Stimulated activated CD4-positive, alpha-beta T cell treated with anti-CD3 and anti-CD28 coated beads, Interleukin-4, amount 100 ng/mL, for 1 hour (primary cell): ENCODE measurements around the gene DHX30.
A peak's percentile ranks its signal among the peaks of the same experiment; 100 is the strongest.
"Not testable (repeated sequence)": the region's sequence is repeated elsewhere in the genome, so short reads cannot be mapped to it uniquely, and the experiment has no call there.

Experiments
- DNase-seq: peaks from one replicate; pipeline ENCODE4 v3.0.0-alpha.2; 2020

DHX30 gene, protein sequence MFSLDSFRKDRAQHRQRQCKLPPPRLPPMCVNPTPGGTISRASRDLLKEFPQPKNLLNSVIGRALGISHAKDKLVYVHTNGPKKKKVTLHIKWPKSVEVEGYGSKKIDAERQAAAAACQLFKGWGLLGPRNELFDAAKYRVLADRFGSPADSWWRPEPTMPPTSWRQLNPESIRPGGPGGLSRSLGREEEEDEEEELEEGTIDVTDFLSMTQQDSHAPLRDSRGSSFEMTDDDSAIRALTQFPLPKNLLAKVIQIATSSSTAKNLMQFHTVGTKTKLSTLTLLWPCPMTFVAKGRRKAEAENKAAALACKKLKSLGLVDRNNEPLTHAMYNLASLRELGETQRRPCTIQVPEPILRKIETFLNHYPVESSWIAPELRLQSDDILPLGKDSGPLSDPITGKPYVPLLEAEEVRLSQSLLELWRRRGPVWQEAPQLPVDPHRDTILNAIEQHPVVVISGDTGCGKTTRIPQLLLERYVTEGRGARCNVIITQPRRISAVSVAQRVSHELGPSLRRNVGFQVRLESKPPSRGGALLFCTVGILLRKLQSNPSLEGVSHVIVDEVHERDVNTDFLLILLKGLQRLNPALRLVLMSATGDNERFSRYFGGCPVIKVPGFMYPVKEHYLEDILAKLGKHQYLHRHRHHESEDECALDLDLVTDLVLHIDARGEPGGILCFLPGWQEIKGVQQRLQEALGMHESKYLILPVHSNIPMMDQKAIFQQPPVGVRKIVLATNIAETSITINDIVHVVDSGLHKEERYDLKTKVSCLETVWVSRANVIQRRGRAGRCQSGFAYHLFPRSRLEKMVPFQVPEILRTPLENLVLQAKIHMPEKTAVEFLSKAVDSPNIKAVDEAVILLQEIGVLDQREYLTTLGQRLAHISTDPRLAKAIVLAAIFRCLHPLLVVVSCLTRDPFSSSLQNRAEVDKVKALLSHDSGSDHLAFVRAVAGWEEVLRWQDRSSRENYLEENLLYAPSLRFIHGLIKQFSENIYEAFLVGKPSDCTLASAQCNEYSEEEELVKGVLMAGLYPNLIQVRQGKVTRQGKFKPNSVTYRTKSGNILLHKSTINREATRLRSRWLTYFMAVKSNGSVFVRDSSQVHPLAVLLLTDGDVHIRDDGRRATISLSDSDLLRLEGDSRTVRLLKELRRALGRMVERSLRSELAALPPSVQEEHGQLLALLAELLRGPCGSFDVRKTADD

DNA sequence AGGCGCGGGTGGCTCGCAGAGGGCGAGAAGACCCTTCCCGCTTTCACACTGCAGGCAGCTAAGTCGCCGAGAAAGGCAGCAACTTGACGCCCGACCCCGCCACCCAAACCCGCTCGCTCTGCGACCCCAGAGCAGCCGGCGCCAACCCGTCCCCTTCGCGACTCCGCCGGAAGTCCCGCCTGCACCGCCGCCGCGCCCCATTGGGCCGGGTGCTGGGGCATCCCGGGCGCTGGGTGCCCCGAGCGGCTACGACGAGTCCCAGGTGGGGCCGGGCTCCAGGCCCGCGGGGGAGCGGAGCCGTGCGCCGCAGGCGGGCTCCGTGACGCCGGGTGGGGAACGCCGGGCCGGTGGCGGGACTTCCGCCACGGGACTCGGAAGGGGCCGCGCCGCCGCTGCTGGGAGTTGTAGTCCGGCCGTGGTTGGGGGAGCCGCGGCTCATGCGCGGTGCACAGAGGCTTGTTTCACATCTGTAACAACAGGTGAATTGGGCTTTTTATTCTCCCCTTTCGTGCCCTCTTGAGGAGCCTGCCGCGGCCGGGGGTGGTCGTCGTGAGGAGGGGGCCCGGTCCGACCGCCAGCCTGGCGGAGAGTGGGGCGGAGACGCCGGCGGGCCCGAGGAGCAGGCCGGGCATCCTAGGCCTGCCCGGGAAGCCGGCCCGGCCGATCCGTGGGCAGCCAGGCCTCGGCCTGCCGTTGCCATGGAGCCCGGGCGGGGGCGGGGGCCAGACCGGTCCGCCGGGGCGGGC is at the start of gene DHX30:
TSS of gene DHX30 (plus strand) at position 405 of the 746 bp plus-strand sequence. CDS start 7,546 bp downstream, outside the sequence.
- DNase-seq, result peak; percentile 87

DNA sequence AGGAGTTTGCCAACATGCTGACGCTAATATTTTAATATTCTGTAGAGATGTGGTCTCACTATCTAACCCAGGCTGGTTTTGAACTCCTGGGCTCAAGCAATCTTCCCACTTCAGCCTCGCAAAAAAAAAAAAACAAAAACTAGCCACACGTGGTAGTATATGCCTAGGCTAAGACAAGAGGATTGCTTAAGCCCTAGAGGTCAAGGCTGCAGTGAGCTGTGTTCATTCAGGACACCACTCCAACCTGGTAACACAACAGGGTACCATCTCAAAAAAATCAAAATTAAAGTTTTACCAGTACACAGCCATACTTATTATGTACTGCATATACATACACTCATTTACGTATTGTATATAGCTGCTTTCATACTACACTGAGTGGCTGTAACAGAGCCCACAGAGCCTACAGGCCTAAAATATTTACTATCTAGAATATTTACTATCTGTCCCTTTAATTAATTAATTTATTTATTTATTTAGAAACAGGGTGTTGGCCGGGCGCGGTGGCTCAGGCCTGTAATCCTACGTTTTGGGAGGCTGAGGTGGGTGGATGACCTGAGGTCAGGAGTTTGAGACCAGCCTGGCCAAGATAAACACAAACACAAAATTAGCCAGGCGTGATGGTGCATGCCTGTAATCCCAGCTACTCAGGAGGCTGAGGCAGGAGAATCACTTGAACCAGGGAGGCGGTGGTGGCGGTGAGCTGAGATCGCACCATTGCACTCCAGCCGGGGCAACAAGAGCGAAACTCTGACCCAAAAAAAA is 44.5 kb upstream of the DHX30 start:
- no peak for DNase-seq

DNA sequence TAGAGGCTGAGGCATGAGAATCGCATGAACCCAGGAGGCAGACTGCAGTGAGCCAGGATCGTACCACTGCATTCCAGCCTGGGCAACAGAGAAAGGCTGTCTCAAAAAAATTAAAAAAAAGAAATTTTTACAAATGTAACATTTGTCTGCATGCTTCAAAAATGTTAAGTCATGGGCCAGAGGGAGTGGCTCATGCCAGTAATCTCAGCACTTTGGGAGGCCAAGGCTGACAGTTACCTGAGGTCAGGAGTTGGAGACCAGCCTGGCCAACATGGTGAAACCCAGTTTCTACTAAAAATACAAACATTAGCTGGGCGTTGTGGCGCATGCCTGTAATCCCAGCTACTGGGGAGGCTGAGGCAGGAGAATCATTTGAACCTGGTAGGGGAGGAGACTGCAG is 42.7 kb upstream of the DHX30 start:
- not testable (repeated sequence) for DNase-seq

DNA sequence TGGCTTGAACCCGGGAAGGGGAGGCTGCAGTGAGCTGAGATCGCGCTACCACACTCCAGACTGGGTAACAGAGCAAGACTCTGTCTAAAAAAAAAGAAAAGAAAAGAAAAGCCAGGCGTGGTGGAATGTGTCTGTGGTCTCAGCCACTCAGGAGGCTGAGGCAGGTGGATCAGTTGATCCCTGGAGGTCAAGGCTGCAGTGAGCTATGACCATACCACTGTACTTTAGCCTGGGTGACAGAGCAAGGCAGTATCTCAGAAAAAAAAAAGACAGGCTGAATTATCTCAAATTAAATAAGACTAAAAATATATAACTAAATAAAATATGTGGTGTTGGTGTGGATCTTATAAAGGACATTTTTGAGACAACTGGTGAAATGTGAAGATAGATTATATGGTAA is 41.9 kb upstream of the DHX30 start:
- no peak for DNase-seq

DNA sequence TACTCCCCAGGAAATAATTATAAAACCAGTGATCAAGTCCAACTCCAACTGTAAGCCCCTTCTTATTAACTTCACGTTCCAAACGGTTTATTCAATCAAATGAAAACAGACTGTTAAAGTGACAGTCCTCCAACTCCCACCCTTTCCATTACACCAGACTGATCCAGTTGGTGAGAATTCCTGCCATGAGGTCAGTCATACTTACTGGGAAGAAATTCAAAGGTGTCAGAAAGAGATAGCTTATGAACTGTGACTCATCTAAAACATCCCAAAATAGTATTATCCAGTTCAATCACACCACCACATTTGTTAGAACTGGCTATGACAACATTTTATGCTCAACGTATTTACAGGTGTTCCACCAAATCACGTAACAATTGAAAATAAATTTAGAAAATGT is 40.7 kb upstream of the DHX30 start:
- no peak for DNase-seq

DNA sequence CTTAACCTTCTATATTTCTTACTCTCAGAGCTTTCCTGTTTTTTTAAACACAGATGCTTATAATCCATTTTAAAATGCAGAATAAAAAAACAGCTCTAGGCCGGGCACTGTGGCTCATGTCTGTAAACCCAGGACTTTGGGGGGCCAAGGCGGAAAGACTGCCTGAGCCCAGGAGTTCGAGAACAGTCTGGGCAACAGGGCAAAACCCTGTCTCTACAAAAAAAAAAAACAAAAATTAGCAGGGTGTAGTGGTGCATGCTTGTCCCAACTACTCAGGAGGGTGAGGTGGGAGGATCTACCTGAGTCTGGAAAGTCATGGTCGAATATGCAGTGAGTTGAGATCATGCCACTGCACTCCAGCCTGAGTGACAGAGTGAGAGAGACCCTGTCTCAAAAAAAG is 36.8 kb upstream of the DHX30 start:
- DNase-seq, result no peak

DNA sequence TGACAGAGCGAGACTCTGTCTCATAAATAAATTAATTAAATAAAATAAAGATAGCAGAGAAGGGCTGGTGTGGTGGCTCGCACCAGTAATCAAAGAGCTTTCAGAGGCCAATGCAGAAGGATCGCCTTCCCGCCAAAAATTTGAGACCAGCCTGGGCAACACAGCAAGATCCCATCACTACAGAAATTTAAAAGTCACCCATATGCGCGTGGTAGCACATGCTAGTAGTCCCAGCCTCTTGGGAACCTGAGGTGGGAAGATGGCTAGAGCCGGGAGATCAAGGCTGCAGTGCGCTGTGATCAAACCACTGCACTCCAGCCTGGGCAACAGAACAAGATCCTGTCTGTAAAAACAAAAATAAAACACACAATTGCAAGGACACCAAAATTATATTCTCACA is 30.9 kb upstream of the DHX30 start:
- DNase-seq, result no peak

DNA sequence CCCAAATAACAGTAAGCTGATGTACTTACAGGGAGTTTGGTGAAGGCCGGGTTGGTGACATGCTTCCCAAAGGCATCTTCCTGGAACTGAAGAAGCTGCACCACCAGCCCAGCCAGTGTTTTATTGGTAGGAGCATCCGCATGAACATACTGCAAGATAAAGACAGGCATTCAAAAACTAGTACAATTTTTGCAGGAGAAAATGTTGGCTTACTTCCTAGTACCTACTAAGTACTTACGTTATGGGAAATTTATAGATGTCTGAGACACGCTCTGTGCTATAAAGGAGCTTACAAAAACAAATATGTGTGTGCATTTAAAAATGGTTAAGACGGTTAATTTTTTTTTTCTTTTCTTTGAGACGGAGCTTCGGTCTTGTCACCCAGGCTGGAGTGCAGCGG is 30.1 kb upstream of the DHX30 start:
- no peak for DNase-seq

DNA sequence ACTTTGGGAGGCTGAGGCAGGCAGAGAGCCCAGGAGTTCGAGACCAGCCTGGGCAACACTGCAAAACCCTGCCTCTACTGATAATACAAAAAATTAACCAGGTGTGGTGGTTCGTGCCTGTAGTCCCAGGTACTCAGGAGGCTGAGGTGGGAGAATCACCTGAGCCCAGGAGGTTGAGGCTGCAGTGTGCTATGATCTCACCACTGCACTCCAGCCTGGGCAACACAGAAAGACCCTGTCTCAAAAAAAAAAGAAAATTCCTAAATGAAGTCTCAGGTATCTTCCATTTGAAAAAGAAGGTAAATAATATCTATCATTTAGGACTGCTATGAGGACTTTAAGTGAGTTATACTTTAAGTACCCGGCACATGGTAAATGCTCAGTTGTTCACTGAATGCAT is 24.2 kb upstream of the DHX30 start:
- DNase-seq, result no peak

DNA sequence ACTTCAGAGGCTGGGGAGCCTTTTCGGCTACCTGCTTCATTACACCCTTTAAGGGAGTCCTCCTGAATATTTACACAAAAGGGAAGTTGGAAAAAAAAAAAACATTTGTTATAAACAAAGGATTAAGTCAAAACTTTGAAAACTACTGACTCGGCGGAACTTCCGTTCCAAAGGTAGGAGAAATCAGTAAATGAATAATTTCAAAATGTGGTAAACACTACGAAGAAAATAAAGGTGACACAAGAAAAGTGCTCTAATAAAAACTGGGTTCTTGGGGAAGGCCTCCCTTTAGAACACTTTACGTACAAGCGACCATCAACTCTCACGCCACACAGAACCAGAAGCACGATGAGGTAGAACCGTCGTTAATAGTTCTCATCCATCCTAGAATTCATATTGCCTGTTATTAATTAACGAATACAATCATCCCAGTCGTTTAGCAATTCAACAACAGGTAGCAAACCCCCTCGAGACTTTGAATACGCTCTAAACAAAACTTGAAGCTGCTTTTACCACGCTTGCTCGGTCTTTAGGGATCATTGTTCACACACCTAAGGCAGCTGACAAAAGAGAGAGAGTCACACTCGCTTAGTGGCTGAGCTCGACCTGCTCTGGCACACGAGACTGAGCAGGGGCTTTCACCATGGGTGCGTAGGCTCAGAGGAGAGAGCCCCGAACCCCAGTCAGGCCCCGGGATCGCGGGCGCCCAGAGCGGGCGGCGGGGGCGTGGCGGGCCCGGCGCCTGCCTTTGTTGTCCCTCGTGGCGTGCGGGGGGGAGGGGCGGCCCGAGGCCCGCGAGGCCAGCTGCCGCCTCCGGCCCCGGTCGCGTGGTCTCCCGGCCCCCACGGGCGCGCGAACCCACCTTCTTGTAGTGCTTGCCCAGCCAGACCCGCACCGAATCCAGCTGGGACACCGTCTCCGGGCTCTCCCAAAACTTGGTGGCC is 21.9 kb upstream of the DHX30 start:
- DNase-seq, result peak; percentile 72

DNA sequence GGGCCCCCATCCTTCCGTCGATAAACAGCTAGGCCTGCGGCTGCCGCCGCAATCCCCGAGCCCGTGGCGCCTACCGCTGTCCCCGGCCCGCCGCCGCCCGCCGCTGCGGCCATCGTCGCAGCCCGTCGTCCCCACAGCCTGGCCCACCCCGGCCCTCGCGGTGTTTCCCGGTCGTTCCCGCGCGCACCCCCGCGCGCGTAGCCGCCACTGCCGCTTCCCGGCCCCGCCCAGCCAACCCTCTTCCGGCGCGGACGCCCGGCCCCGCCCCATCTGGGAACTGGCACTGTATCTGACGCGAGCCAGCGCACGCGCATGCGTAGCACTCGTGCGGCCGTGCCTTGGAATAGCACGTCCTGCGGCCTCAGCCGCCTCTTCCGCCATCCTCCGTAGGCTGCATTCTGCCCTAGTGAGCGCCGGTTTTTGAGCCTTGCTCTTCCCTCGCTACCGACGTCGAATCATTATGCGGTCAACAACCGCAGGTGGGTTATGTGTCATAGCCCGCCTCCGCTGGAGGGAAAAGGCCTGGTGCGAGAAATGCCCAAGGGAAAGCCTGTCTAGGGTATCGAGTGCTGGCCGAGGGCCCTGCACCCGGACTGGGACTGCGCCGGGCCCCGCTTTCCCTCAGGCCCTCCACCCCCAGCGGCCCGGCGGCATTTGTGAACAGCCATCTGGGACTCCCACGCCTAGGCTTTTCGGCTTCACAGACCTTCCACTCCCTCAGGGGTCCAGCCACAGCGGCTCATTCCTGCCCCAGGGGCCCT is 21.1 kb upstream of the DHX30 start, which contains the start of gene SMARCC1:
TSS of gene SMARCC1 (minus strand) at position 209 of the 761 bp plus-strand sequence. CDS start at position 113, 96 bp downstream.
- peak; percentile 97 for DNase-seq

DNA sequence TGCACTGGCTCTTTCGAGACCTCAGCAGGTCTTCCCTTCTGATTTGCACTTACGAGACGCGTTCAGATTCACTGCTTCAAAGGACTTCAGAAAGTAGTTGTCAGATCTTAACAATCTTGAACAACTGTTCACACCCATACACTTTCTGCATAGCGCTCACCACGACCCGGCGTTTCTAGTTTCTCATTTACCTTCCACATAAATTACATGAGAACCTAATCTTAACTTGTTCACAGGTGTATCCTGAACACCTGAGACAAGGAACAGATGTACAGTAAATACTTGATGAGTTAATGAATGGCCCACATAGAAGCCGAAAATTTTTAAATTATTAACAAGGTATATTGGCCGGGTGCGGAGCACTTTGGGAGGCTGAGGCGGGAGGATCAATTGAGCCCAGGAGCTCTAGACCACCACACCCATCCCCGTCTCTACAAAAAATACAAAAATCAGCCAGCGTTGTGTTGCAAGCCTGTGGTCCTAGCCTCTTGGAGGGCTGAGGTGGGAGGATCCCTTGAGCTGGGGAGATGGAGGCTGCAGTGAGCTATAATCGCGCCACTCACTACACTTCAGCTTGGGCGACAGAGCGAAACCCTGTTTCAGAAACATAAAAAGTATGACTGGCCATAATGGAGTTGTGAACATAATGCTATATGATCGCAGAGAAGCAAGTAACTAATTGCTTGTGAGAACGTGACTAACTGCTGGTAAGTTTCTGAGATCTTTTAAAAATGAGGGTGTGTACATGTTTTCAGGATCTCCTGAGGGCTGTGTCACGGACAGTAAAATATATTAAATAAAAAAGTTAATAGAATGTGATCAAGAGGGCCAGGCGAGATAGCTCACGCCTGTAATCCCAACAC is 20.3 kb upstream of the DHX30 start:
- DNase-seq, result no peak

DNA sequence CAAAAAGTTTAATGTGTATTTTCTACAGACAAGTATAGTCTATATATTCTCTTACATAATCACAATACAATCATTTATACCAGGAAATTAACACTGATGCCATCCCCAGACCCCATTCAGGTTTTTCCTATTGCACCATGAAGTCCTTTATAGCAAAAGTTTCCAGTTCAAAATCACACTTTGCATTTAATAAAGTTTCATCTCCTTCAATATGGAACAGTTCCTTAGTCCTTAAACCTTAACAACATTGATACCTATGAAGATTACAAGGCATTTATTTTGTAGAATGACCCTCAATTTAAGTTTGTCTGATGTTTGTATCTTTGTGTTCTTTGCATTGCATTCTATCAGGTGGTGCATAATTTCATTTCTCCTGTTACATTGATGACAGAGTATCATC is 19.3 kb upstream of the DHX30 start:
- DNase-seq, result no peak

DNA sequence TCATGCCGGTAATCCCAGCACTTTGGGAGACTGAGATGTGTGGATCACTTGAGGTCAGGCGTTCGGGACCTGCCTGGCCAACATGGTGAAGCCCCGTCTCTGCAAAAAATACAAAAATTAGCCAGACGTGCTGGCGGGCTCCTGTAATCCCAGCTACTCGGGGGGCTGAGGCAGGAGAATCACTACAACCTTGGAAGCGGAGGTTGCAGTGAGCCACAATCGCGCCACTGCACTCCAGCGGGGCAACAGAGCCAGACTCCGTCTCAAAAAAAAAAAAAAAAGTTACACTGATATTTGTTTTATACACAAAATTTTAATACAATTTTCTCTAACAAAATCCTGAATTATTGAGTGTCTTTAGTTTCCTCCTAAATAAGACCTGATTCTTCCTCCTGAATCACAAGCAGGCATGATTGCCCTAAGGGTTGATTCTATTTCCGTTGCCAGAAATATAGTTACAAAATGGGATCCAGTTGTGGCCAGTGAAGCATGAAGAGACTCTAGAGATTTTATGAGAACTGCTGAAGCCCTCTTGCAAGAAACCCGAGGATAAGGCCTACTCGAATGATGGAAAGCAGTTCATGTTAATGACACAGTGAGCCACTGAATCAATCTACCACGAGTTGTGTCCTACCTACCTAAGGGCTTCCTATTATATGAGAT is 11.6 kb upstream of the DHX30 start:
- DNase-seq, result no peak

DNA sequence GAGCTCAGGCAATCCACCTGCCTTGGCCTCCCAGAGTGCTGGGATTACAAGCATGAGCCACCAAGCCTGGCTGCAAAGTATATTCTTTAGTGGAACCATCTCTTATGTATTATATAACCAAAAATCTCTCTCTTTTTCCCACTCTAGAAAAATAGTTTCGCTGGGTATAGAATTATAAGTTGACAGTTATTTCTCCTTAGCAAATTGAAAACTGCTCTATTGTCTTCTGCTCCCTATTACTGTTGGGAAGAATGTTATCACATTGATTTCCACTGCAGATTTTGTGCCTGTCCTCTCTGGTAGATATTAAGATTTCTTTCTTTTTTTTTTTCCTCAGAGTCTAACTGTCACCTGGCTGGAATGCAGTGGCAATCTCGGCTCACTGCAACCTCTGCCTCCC is 10.2 kb upstream of the DHX30 start:
- DNase-seq, result no peak

DNA sequence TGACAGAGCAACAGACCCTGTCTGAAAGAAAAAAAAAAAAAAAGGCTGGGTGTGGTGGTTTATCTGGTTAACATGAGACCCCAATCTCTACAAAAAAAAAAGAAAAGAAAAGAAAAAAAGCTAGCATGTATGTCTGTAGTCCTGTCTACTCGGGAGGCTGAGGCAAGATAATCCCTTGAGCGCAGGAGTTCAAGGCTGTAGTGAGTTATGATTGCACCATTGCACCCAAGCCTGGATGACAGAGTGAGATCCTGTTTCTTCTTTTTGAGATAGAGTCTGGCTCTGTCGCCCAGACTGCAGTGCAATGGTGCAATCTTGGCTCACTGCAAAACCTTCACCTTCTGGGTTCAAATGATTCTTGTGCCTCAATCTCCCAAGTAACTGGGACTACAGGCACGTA is 8.4 kb upstream of the DHX30 start:
- no peak for DNase-seq

DNA sequence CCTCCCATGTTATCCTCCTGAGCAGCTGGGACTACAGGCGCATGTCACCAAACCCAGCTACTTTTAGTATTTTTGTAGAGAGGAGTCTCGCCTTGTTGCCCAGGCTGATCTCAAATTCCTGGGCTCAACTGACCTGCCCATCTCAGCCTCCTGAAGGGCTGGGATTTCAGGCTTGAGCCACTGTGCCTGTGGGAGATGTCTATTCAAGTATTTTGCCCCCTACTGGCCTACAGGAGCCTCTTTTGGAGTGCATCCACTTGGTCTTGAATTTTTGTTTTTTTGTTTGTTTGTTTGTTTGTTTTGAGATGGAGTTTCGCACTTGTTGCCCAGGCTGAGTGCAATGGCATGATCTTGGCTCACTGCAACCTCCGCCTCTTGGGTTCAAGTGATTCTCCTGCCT is 3.2 kb upstream of the DHX30 start:
- DNase-seq, result no peak

DNA sequence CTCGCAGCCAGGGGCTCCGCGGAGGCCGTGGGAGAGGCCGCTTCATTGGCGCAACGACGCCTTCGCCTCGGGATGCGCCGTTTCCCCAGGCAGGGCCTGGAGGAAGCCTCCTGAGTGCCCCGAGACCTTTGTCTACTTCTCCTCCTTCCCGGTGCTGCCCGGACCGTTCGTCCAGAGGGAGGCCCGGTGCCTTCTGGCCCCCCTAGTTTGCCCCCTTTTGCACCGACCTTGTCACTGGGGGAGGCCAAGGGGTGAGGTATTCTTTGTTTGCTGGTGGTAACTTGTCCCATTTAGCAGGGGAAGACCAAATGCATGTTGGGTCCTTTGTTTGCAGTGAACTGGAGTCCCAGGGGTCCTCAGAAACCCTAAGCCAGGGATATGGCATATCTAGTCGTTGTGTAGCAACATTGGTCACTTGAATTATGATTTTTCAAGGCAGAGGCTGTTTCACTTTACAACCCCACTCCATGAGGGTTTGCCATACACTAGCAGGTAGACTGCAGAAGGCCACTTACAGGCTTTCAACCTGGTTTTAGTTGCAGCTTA is 615 bp downstream of the DHX30 start:
- no peak for DNase-seq
